Measurements from ENCODE around the gene LTBP3.

The LTBP3 gene

GRCh38 chr11:65593518-65594414 lies 35.6 kb upstream of the LTBP3 start:
- no peak overlapping the region for H3K4me3 ChIP-seq (ENCODE audit: low read length)
- peaks cover 7% of the 10 kb centered on the region for H3K4me1 ChIP-seq (ENCODE audit: control insufficient read depth, insufficient read depth, low read length)
- WGBS (ENCODE audit: insufficient coverage, insufficient read length) = no CpG with 5 or more reads among the region's 26 CpGs
- no peak for DNase-seq (ENCODE audit: low read depth, low spot score)
- peaks cover 6% of the 10 kb centered on the region; the same call in 1 of the 2 replicates for H3K36me3 ChIP-seq (ENCODE audit: control insufficient read depth, insufficient read depth, low read length)
- no peak overlapping the region for H3K27ac ChIP-seq (ENCODE audit: low read length)
- H3K27me3 ChIP-seq (ENCODE audit: control insufficient read depth, insufficient read depth, low read length) = peaks cover 6% of the 10 kb centered on the region; the same call in 1 of the 2 replicates
- no peaks in the 10 kb centered on the region for H3K9me3 ChIP-seq (ENCODE audit: control insufficient read depth, insufficient read depth, low read length)

- Histone ChIP-seq H3K4me3 (ENCODE audit: low read length) (peak overlapping the region; percentile 41; the same call in 1 of the 2 replicates), H3K9me3 (ENCODE audit: control insufficient read depth, insufficient read depth, low read length) (no peaks in the 10 kb centered on the region), H3K27me3 (ENCODE audit: control insufficient read depth, insufficient read depth, low read length) (peaks cover 6% of the 10 kb centered on the region; the same call in 1 of the 2 replicates), H3K36me3 (ENCODE audit: control insufficient read depth, insufficient read depth, low read length) (0 out of 2 replicates have a peak, but pooled peaks cover 2% of the 10 kb centered on the region), H3K4me1 (ENCODE audit: control insufficient read depth, insufficient read depth, low read length) (peaks cover 7% of the 10 kb centered on the region), H3K27ac (ENCODE audit: low read length) (no peak overlapping the region)
- no peak for DNase-seq (ENCODE audit: low read depth, low spot score)
- WGBS (ENCODE audit: insufficient coverage, insufficient read length) = no CpG with 5 or more reads among the region's 22 CpGs
These were observed 34.8 kb upstream of the LTBP3 start for GRCh38 chr11:65592858-65593517.

- peak overlapping the region; percentile 41 for H3K4me3 ChIP-seq (ENCODE audit: low read length)
- DNase-seq (ENCODE audit: low read depth, low spot score) = no peak
- peaks cover 6% of the 10 kb centered on the region; the same call in 1 of the 2 replicates for H3K27me3 ChIP-seq (ENCODE audit: control insufficient read depth, insufficient read depth, low read length)
- H3K36me3 ChIP-seq (ENCODE audit: control insufficient read depth, insufficient read depth, low read length) = no peaks in the 10 kb centered on the region
- no peaks in the 10 kb centered on the region for H3K9me3 ChIP-seq (ENCODE audit: control insufficient read depth, insufficient read depth, low read length)
- H3K27ac ChIP-seq (ENCODE audit: low read length) = no peak overlapping the region
- no CpG with 5 or more reads among the region's 106 CpGs for WGBS (ENCODE audit: insufficient coverage, insufficient read length)
- peaks cover 7% of the 10 kb centered on the region for H3K4me1 ChIP-seq (ENCODE audit: control insufficient read depth, insufficient read depth, low read length)
These were observed 34.0 kb upstream of the LTBP3 start for GRCh38 chr11:65591939-65592857.

GRCh38 chr11:65590240-65590738 lies 32.1 kb upstream of the LTBP3 start:
- Histone ChIP-seq H3K9me3 (ENCODE audit: control insufficient read depth, insufficient read depth, low read length) (no peaks in the 10 kb centered on the region), H3K4me3 (ENCODE audit: low read length) (no peak overlapping the region), H3K27ac (ENCODE audit: low read length) (no peak overlapping the region), H3K4me1 (ENCODE audit: control insufficient read depth, insufficient read depth, low read length) (peaks cover 7% of the 10 kb centered on the region), H3K27me3 (ENCODE audit: control insufficient read depth, insufficient read depth, low read length) (peaks cover 10% of the 10 kb centered on the region), H3K36me3 (ENCODE audit: control insufficient read depth, insufficient read depth, low read length) (no peaks in the 10 kb centered on the region; the same call in 1 of the 2 replicates)
- no peak for DNase-seq (ENCODE audit: low read depth, low spot score)
- no CpG with 5 or more reads among the region's 8 CpGs for WGBS (ENCODE audit: insufficient coverage, insufficient read length)

GRCh38 chr11:65589444-65590239 lies 31.5 kb upstream of the LTBP3 start:
- peaks cover 7% of the 10 kb centered on the region for H3K4me1 ChIP-seq (ENCODE audit: control insufficient read depth, insufficient read depth, low read length)
- DNase-seq (ENCODE audit: low read depth, low spot score) = no peak
- no peaks in the 10 kb centered on the region; the same call in 1 of the 2 replicates for H3K36me3 ChIP-seq (ENCODE audit: control insufficient read depth, insufficient read depth, low read length)
- no peaks in the 10 kb centered on the region for H3K9me3 ChIP-seq (ENCODE audit: control insufficient read depth, insufficient read depth, low read length)
- H3K27me3 ChIP-seq (ENCODE audit: control insufficient read depth, insufficient read depth, low read length) = peaks cover 10% of the 10 kb centered on the region
- no peak overlapping the region for H3K27ac ChIP-seq (ENCODE audit: low read length)
- no CpG with 5 or more reads among the region's 9 CpGs for WGBS (ENCODE audit: insufficient coverage, insufficient read length)
- H3K4me3 ChIP-seq (ENCODE audit: low read length) = no peak overlapping the region

GRCh38 chr11:65588199-65589054 lies 30.3 kb upstream of the LTBP3 start:
- H3K27ac ChIP-seq (ENCODE audit: low read length) = no peak overlapping the region
- no peaks in the 10 kb centered on the region for H3K9me3 ChIP-seq (ENCODE audit: control insufficient read depth, insufficient read depth, low read length)
- H3K27me3 ChIP-seq (ENCODE audit: control insufficient read depth, insufficient read depth, low read length) = peaks cover 17% of the 10 kb centered on the region
- no CpG with 5 or more reads among the region's 13 CpGs for WGBS (ENCODE audit: insufficient coverage, insufficient read length)
- no peak overlapping the region for H3K4me3 ChIP-seq (ENCODE audit: low read length)
- H3K36me3 ChIP-seq (ENCODE audit: control insufficient read depth, insufficient read depth, low read length) = no peaks in the 10 kb centered on the region; the same call in 1 of the 2 replicates
- H3K4me1 ChIP-seq (ENCODE audit: control insufficient read depth, insufficient read depth, low read length) = peaks cover 7% of the 10 kb centered on the region
- DNase-seq (ENCODE audit: low read depth, low spot score) = no peak

- no peak overlapping the region for H3K27ac ChIP-seq (ENCODE audit: low read length)
- H3K36me3 ChIP-seq (ENCODE audit: control insufficient read depth, insufficient read depth, low read length) = no peaks in the 10 kb centered on the region; the same call in 1 of the 2 replicates
- WGBS (ENCODE audit: insufficient coverage, insufficient read length) = no CpG with 5 or more reads among the region's 2 CpGs
- peaks cover under 1% of the 10 kb centered on the region; the same call in 1 of the 2 replicates for H3K4me1 ChIP-seq (ENCODE audit: control insufficient read depth, insufficient read depth, low read length)
- H3K9me3 ChIP-seq (ENCODE audit: control insufficient read depth, insufficient read depth, low read length) = no peaks in the 10 kb centered on the region
- H3K4me3 ChIP-seq (ENCODE audit: low read length) = no peak overlapping the region
- DNase-seq (ENCODE audit: low read depth, low spot score) = no peak
- H3K27me3 ChIP-seq (ENCODE audit: control insufficient read depth, insufficient read depth, low read length) = peaks cover 11% of the 10 kb centered on the region
These were observed 28.5 kb upstream of the LTBP3 start for GRCh38 chr11:65586676-65587075.

- no peaks in the 10 kb centered on the region for H3K9me3 ChIP-seq (ENCODE audit: control insufficient read depth, insufficient read depth, low read length)
- H3K36me3 ChIP-seq (ENCODE audit: control insufficient read depth, insufficient read depth, low read length) = no peaks in the 10 kb centered on the region; the same call in 1 of the 2 replicates
- H3K4me1 ChIP-seq (ENCODE audit: control insufficient read depth, insufficient read depth, low read length) = no peaks in the 10 kb centered on the region; the same call in 1 of the 2 replicates
- DNase-seq (ENCODE audit: low read depth, low spot score) = no peak
- no peak overlapping the region for H3K4me3 ChIP-seq (ENCODE audit: low read length)
- peaks cover 11% of the 10 kb centered on the region for H3K27me3 ChIP-seq (ENCODE audit: control insufficient read depth, insufficient read depth, low read length)
- WGBS (ENCODE audit: insufficient coverage, insufficient read length) = no CpG with 5 or more reads among the region's 4 CpGs
- no peak overlapping the region for H3K27ac ChIP-seq (ENCODE audit: low read length)
These were observed 28.1 kb upstream of the LTBP3 start for GRCh38 chr11:65586247-65586630.

Data from iPS DF 6.9 (cell line).